Thyroid gland (tissue), 4 donors: ENCODE results near the gene HPD. TPM values are rescaled to one million over a fixed set of nuclear protein-coding genes. Genes with fewer than 3 reads are reported as not detected.

Source experiments
- DNase-seq, 2 donors: peaks; one replicate each; pipeline ENCODE4 v3.0.0-alpha.2; 2019
- H3K27ac ChIP-seq, 3 donors: fragments of 200-600 bp; sonication (generic); 1 replicate in 2 of 3; 2 replicates in 1 of 3; pipeline ENCODE4 v1.5.1; 2016 to 2019; ENCODE audit warnings: mild to moderate bottlenecking in 1 of 3, moderate library complexity in 1 of 3
- H3K27me3 ChIP-seq: fragments of 200-600 bp; sonication (generic); one replicate; pipeline ENCODE4 v1.5.1; 2019
- H3K36me3 ChIP-seq, 2 donors: fragments of 200-600 bp; sonication (generic); one replicate each; pipeline ENCODE4 v1.5.1; 2016 to 2019
- H3K4me1 ChIP-seq, 2 donors: fragments of 200-600 bp; sonication (generic); one replicate each; pipeline ENCODE4 v1.5.1; 2017 to 2019
- H3K4me3 ChIP-seq, 3 donors: fragments of 200-600 bp; sonication (generic); replicated peaks in 1 of 3; 1 replicate in 2 of 3; 2 replicates in 1 of 3; pipeline ENCODE4 v1.5.1; 2016; ENCODE audit warnings: mild to moderate bottlenecking in 1 of 3
- H3K9me3 ChIP-seq: fragments of 200-600 bp; sonication (generic); one replicate; pipeline ENCODE4 v1.5.1; 2017
- POLR2A ChIP-seq, 2 donors: fragments of 450-650 bp; IDR thresholded peaks; one replicate each; pipeline ENCODE4 v1.6.1; 2017; ENCODE audit warnings: antibody characterized with exemption in 2 of 2, mild to moderate bottlenecking in 2 of 2, moderate library complexity in 1 of 2
- WGBS, 2 donors: methylation state at CpG; one replicate each; pipeline ENCODE4 v1.1.5; 2017; 5-methylcytosine and 5-hydroxymethylcytosine counted together
- intact Hi-C: fragments of 100-400 bp; cut with DNase I; formaldehyde crosslinking; loops from one replicate; pipeline ENCODE4 v1.15.1; 2023
- total RNA-seq, 4 donors: library from RNA; depleted of rRNA; stranded (reverse); fragments of >200 nt; gene quantifications; one replicate each; pipeline ENCODE4 v1.2.3, GENCODE V29; 2016
- TF ChIP-seq, protein P1 (sequence below), 6 experiments: fragments of 200-600 bp in 3 of 6; fragments of 450-650 bp in 3 of 6; sonication (generic) in 3 of 6; IDR thresholded peaks; one replicate each; pipeline ENCODE4 v1.5.1; 2016 to 2019; ENCODE audit warnings: antibody characterized with exemption in 6 of 6, mild to moderate bottlenecking in 2 of 6, inconsistent platforms in 1 of 6, moderate library complexity in 1 of 6

Gene HPD
- total RNA-seq, 4 donors from 2014 or later, result 0.39 to 1.2 (median 0.78) TPM; not detected in 1

- intact Hi-C loops, result loop anchor here (2.0 to 5.0 kb wide), 2 partner anchors 17 to 114 kb away; no protein-coding TSS in a partner anchor
- H3K4me1 ChIP-seq, result peaks cover 20 to 42% of the 10 kb centered on the region in 2 donors
- H3K36me3 ChIP-seq, result peaks cover 39 to 45% of the 10 kb centered on the region in 2 donors
- DNase-seq, result peak; percentile 81
- WGBS, 2 donors, result 0 to 5% methylated on average over 4 to 7 of the region's 46 CpGs
- no peaks in the 10 kb centered on the region for H3K27me3 ChIP-seq
- TF ChIP-seq, protein P1, sequence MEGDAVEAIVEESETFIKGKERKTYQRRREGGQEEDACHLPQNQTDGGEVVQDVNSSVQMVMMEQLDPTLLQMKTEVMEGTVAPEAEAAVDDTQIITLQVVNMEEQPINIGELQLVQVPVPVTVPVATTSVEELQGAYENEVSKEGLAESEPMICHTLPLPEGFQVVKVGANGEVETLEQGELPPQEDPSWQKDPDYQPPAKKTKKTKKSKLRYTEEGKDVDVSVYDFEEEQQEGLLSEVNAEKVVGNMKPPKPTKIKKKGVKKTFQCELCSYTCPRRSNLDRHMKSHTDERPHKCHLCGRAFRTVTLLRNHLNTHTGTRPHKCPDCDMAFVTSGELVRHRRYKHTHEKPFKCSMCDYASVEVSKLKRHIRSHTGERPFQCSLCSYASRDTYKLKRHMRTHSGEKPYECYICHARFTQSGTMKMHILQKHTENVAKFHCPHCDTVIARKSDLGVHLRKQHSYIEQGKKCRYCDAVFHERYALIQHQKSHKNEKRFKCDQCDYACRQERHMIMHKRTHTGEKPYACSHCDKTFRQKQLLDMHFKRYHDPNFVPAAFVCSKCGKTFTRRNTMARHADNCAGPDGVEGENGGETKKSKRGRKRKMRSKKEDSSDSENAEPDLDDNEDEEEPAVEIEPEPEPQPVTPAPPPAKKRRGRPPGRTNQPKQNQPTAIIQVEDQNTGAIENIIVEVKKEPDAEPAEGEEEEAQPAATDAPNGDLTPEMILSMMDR (IDR thresholded peaks at IDR 0.05), result peak; percentile 72 to 100 (median 98)
- no peak for TF ChIP-seq POLR2A (IDR thresholded peaks at IDR 0.05)
- H3K4me3 ChIP-seq, result peak overlapping the region; percentile 7 to 36 (median 27)
- H3K9me3 ChIP-seq, result no peaks in the 10 kb centered on the region
- H3K27ac ChIP-seq, result peak overlapping the region in 2 of 3 donors; percentile 59 to 69
Observed at GRCh38 chr12:121811434-121812319, 47.0 kb downstream of the HPD start.

DNA sequence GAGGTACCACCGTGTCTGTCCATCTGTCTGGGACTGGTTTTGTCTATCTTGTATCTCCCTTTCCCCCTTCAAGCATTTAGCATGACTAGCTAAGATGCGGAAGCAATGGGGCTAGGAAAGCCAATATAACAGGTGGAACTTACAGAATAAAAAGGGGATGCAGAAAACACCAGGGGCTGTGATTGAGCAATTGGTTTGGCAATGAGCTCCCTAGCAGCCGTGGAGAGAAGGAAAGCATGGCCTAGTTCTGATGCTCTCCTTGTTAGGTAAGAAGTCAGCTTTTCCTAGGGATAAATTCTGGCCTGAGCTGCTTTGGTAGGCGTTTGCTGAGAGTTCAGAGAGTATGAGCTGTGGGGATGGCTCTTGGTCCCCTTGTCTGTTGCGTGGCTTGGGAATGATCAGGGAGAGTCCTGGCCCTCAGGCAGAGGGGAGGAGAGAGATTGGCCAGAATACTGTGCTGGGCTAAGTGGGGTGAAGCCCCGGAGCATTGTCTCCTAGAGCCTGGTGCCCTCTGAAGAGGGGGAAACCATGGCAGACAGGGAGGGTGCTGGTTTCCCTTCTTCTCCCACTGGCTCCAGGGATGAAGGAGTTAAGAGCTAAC lies 47.7 kb downstream of the HPD start:
- WGBS, 2 donors, result 71 to 76% methylated on average over 6 of the region's 6 CpGs
- Histone ChIP-seq H3K4me3 (no peak overlapping the region), H3K9me3 (no peaks in the 10 kb centered on the region), H3K4me1 (peaks cover 27 to 49% of the 10 kb centered on the region in 2 donors), H3K36me3 (peaks cover 32 to 39% of the 10 kb centered on the region in 2 donors), H3K27me3 (no peaks in the 10 kb centered on the region), H3K27ac (peak overlapping the region in 2 of 3 donors; percentile 59 to 69)
- no peak for TF ChIP-seq POLR2A (IDR thresholded peaks at IDR 0.05)
- TF ChIP-seq, protein P1 (IDR thresholded peaks at IDR 0.05), result no peak
- intact Hi-C loops, result loop anchor here (5.0 kb wide), 1 partner anchor 114 kb away; no protein-coding TSS in a partner anchor
- no peak for DNase-seq

- Histone ChIP-seq H3K27ac (no peak overlapping the region), H3K4me3 (no peak overlapping the region), H3K9me3 (no peaks in the 10 kb centered on the region), H3K4me1 (peaks cover 32 to 54% of the 10 kb centered on the region in 2 donors), H3K36me3 (peaks cover 32 to 36% of the 10 kb centered on the region in 2 donors), H3K27me3 (no peaks in the 10 kb centered on the region)
- no peak for DNase-seq
- intact Hi-C loops, result loop anchor here (5.0 kb wide), 1 partner anchor 113 kb away; no protein-coding TSS in a partner anchor
- no peak for TF ChIP-seq POLR2A (IDR thresholded peaks at IDR 0.05)
- TF ChIP-seq, protein P1 (IDR thresholded peaks at IDR 0.05), result no peak
- 90 to 93% methylated on average over 10 to 19 of the region's 33 CpGs for WGBS, 2 donors
Observed at GRCh38 chr12:121810234-121810817, 48.3 kb downstream of the HPD start.

GRCh38 chr12:121809712-121810116 lies 48.9 kb downstream of the HPD start:
- peaks cover 30 to 32% of the 10 kb centered on the region in 2 donors for H3K36me3 ChIP-seq
- no peaks in the 10 kb centered on the region for H3K27me3 ChIP-seq
- no peak for DNase-seq
- intact Hi-C loops, result loop anchor here (5.0 kb wide), 1 partner anchor 112 kb away; no protein-coding TSS in a partner anchor
- H3K27ac ChIP-seq, result no peak overlapping the region
- H3K9me3 ChIP-seq, result no peaks in the 10 kb centered on the region
- H3K4me1 ChIP-seq, result peaks cover 38 to 54% of the 10 kb centered on the region in 2 donors
- no peak for TF ChIP-seq POLR2A (IDR thresholded peaks at IDR 0.05)
- TF ChIP-seq, protein P1 (IDR thresholded peaks at IDR 0.05), result no peak
- WGBS, 2 donors, result 92 to 93% methylated on average over 27 of the region's 27 CpGs
- no peak overlapping the region for H3K4me3 ChIP-seq
